ENCODE data around the gene IQSEC1.

Gene IQSEC1

DNA sequence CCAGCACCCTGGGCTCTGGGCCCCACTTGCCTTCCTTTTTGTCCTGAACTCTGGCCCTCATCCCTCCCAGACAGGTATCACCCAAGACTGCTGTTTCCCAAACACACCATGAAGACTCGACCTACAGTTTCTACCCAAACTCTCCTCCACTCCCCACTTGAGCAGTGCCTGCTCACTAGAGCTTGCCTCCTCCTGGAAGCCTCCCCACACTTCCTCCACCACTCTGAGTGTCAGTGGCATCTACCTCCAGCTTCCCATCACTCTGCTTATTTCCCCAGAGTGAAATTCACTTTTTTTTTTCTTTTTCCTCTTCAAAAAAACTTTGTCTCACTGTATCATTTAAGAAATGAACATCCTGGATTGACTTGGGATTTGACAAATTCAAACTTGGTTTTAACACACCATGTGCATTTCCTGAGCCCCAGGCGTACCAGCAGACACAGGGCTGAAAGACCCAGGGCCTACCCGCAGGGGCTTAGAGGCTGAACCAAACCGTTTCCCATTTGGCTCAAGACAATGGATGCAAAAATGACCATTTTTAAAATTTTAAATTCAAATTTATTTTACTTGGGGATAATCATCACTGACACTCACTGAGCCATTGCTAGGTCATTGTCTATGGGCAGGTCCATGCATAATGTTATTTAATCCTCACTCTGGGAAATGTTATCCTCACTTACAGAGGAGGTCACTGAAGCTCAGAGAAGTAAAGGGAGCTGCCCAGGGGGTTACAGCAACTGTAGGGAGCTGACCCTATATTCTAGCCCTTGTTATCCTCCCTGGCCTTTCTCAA lies 62.3 kb downstream of the IQSEC1 start:
- H3K4me3 Mint-ChIP-seq = peak overlapping the region; percentile 78
- peak overlapping the region; percentile 98 for H3K27ac Mint-ChIP-seq
- H3K36me3 Mint-ChIP-seq (ENCODE audit: low read depth) = peaks cover 16% of the 10 kb centered on the region
- H3K9me3 Mint-ChIP-seq = no peaks in the 10 kb centered on the region
- no peaks in the 10 kb centered on the region for H3K27me3 Mint-ChIP-seq
- peaks cover 99% of the 10 kb centered on the region for H3K4me1 Mint-ChIP-seq (ENCODE audit: low read depth)

DNA sequence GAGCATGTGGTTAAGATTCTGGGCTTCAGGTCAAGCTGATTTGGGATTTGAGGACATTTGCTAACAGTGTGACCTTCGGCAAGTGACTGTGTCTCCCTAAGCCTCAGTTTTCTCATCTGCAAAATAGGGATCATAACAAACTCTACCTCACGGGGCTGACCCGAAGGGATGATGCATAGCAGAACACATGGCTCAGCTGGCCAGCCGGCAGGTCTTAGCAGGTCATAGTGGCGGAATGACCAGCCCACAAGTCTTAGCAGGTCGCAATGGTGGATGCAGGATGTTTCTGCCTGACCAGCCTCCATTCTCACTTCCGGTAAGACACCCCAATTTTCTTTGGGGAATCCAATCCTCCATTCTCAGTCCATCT lies 63.3 kb downstream of the IQSEC1 start:
- Mint-ChIP-seq H3K36me3 (ENCODE audit: low read depth) (peaks cover 16% of the 10 kb centered on the region), H3K27ac (peak overlapping the region; percentile 83), H3K4me3 (peak overlapping the region; percentile 71), H3K27me3 (no peaks in the 10 kb centered on the region), H3K4me1 (ENCODE audit: low read depth) (peaks cover 100% of the 10 kb centered on the region), H3K9me3 (no peaks in the 10 kb centered on the region)

DNA sequence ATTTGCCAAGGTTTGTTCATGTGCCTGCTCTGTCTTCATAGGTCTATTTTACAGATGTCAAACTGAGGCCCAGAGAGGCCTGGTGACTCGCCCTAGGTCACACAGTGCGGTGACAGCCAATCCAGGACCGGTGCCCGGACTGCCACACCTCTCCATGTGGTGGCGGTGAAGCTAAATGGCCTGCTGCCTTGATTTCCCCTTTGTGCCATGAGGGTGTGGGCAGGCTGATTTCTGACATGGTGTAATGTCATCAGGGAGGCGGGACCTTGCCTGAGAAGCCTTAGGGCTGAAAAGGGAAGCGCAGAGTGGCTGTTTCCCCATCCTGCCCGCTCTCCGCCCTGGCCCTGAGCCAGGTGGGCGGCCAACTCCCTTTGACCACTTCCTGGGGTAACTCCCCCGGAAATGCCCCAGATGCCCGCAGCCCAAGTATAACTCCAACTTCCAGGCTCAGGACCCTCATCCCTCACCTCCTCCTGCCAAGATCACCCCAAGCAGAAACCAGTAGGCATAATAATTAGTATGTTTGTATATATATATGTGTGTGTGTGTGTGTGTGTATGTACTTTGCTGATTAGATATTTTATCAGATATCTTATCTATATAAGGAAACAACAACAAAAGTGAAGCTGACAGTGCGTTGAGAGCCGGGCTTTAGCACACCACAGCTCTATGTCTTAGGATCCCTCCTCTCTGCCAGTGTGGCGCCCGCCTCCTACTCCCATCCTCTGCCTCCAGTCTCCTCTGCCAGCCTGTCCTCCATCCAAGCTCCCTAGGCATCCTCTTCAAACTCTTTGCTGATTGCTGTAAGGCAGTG lies 63.9 kb downstream of the IQSEC1 start:
- Mint-ChIP-seq H3K27ac (peak overlapping the region; percentile 83), H3K4me3 (peak overlapping the region; percentile 71), H3K27me3 (no peaks in the 10 kb centered on the region), H3K36me3 (ENCODE audit: low read depth) (peaks cover 16% of the 10 kb centered on the region), H3K4me1 (ENCODE audit: low read depth) (peaks cover 99% of the 10 kb centered on the region), H3K9me3 (no peaks in the 10 kb centered on the region)

DNA sequence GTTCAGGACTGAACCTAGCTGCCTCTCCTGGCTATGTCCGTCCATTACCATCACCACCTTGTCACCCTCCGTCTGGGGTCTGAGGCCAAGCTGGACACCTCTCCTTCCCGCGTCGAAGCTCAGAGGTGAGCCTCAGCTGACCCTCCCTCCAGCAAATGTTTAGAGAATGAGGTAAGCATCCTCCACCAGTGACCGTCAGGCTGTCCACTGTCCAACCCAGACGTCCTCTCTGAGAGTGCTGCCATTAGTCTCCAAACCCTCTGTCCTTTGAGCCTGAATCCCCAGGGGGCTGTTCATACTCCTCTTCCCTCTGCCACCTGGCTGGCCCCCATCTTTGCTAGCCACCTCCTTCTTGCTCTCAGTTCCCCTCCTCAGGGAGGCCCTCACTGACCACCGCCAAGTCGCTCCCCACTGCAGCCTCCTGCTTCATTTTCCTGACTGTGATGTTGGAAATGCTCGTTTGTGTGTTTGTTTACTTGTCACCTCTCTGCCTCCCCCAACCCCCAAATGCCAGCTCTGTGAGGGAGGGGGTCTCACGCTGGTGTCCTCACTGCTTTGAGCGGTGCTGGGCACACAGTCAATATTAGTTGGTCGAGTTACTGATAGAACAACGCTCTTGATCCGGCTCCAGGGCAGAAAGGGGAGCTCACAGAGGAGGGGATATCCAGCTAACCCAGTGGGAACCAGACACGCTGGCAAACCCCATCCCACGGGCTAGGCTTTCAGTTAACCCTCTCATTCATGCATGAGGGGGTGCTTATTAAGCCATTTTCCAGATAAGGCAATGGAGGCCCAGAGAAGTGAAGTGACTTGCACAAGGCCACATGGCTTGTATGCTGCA lies 64.9 kb downstream of the IQSEC1 start:
- Mint-ChIP-seq H3K9me3 (no peaks in the 10 kb centered on the region), H3K36me3 (ENCODE audit: low read depth) (peaks cover 13% of the 10 kb centered on the region), H3K4me1 (ENCODE audit: low read depth) (peaks cover 99% of the 10 kb centered on the region), H3K27ac (peak overlapping the region; percentile 83), H3K4me3 (no peak overlapping the region), H3K27me3 (no peaks in the 10 kb centered on the region)

GRCh38 chr3:13007251-13007941 lies 65.8 kb downstream of the IQSEC1 start:
- peaks cover 99% of the 10 kb centered on the region for H3K4me1 Mint-ChIP-seq (ENCODE audit: low read depth)
- H3K27me3 Mint-ChIP-seq = no peaks in the 10 kb centered on the region
- H3K27ac Mint-ChIP-seq = no peak overlapping the region
- no peaks in the 10 kb centered on the region for H3K9me3 Mint-ChIP-seq
- no peak overlapping the region for H3K4me3 Mint-ChIP-seq
- H3K36me3 Mint-ChIP-seq (ENCODE audit: low read depth) = peaks cover 16% of the 10 kb centered on the region

- H3K36me3 Mint-ChIP-seq (ENCODE audit: low read depth) = peaks cover 18% of the 10 kb centered on the region
- H3K9me3 Mint-ChIP-seq = no peaks in the 10 kb centered on the region
- H3K27me3 Mint-ChIP-seq = no peaks in the 10 kb centered on the region
- peak overlapping the region; percentile 16 for H3K27ac Mint-ChIP-seq
- no peak overlapping the region for H3K4me3 Mint-ChIP-seq
- H3K4me1 Mint-ChIP-seq (ENCODE audit: low read depth) = peaks cover 99% of the 10 kb centered on the region
These were observed 66.8 kb downstream of the IQSEC1 start for GRCh38 chr3:13006216-13006990.

GRCh38 chr3:13005301-13005700 lies 67.9 kb downstream of the IQSEC1 start:
- H3K36me3 Mint-ChIP-seq (ENCODE audit: low read depth) = peaks cover 21% of the 10 kb centered on the region
- no peaks in the 10 kb centered on the region for H3K9me3 Mint-ChIP-seq
- H3K4me1 Mint-ChIP-seq (ENCODE audit: low read depth) = peaks cover 94% of the 10 kb centered on the region
- no peak overlapping the region for H3K4me3 Mint-ChIP-seq
- no peaks in the 10 kb centered on the region for H3K27me3 Mint-ChIP-seq
- no peak overlapping the region for H3K27ac Mint-ChIP-seq

DNA sequence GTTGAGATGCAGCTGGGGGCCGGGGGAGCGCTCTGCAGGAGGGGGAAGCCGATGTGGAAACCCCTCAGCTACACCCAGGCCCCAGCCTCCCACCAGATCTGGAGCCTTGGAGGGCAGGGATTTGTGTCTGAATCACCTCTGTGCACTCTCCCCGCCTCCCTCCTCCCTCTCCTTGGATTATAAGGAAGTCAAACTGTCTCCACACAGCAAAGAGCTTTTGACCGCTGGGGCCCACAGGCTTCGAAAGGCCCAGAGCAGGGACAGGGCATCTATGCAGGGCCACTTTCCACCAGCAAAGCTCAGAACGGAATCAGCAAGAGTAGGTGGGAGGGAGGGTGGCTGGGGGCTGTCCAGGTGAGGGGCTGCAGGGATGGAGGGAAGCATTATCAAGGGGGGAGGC lies 68.9 kb downstream of the IQSEC1 start:
- Mint-ChIP-seq H3K27ac (no peak overlapping the region), H3K36me3 (ENCODE audit: low read depth) (peaks cover 26% of the 10 kb centered on the region), H3K4me3 (no peak overlapping the region), H3K9me3 (no peaks in the 10 kb centered on the region), H3K4me1 (ENCODE audit: low read depth) (peaks cover 94% of the 10 kb centered on the region), H3K27me3 (no peaks in the 10 kb centered on the region)

DNA sequence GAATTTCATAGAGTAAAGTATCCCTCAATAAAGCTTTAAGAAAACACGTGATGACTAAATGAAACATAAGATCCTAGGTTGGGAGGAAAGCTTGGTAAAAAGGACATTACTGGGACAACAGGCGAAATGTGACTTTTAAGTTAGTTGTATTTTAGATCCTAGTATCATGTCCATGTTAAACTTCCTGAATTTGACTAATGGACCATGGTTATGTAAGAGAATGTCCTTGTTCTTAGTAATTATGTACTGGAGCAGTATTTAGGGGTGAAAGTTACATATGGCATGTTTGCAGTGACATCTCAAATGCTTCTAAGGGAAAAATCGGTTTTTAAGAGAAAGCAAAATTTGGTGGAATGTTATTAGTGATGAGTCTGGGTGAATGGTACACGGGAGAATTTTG lies 69.6 kb downstream of the IQSEC1 start:
- peak overlapping the region; percentile 1 for H3K27ac Mint-ChIP-seq

DNA sequence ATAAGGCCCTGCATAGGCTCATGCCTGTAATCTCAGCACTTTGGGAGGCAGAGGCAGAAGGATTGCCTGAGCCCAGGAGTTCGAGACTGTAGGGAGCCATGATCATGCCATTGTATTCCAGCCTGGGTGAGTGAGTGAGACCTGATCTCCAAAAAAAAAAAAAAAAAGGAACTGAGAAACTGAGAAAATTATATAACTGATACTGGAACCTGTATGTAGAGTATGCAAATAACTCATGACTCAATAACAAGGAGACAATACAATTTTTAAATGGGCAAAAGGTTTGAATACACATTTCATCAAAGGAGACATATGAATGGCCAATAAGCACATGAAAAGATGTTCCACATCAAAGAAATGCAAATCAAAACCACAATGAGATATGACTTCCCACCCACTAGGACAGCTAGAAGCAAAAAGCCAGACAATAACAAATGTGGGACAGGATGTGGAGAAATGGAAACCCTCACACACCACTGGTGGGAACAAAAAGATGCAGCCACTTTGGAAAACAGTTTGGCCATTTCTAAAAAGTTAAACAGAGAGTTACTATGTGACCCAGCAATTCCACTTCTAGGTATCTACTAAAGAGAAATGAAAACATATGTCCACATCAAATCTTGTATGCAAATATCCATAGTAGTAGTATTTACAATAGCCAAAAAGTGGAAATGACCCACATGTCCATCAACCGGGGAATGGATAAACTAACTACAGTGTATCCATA lies 70.7 kb downstream of the IQSEC1 start:
- no peaks in the 10 kb centered on the region for H3K27me3 Mint-ChIP-seq
- H3K27ac Mint-ChIP-seq = peak overlapping the region; percentile 85
- H3K4me1 Mint-ChIP-seq (ENCODE audit: low read depth) = peaks cover 90% of the 10 kb centered on the region
- no peaks in the 10 kb centered on the region for H3K9me3 Mint-ChIP-seq
- H3K36me3 Mint-ChIP-seq (ENCODE audit: low read depth) = peaks cover 28% of the 10 kb centered on the region
- H3K4me3 Mint-ChIP-seq = peak overlapping the region; percentile 4

More for the DNA sequence above, 69.6 kb downstream of the IQSEC1 start:
- Mint-ChIP-seq H3K36me3 (ENCODE audit: low read depth) (peaks cover 24% of the 10 kb centered on the region), H3K9me3 (no peaks in the 10 kb centered on the region), H3K27me3 (no peaks in the 10 kb centered on the region), H3K4me3 (no peak overlapping the region), H3K4me1 (ENCODE audit: low read depth) (peaks cover 94% of the 10 kb centered on the region)

- Mint-ChIP-seq H3K4me3 (no peak overlapping the region), H3K27ac (peak overlapping the region; percentile 39), H3K4me1 (ENCODE audit: low read depth) (peaks cover 83% of the 10 kb centered on the region), H3K36me3 (ENCODE audit: low read depth) (peaks cover 41% of the 10 kb centered on the region), H3K27me3 (no peaks in the 10 kb centered on the region), H3K9me3 (no peaks in the 10 kb centered on the region)
These were observed 73.8 kb downstream of the IQSEC1 start for GRCh38 chr3:12999147-13000140.

- Mint-ChIP-seq H3K9me3 (no peaks in the 10 kb centered on the region), H3K4me3 (no peak overlapping the region), H3K27ac (no peak overlapping the region), H3K36me3 (ENCODE audit: low read depth) (peaks cover 41% of the 10 kb centered on the region), H3K4me1 (ENCODE audit: low read depth) (peaks cover 75% of the 10 kb centered on the region), H3K27me3 (no peaks in the 10 kb centered on the region)
These were observed 74.6 kb downstream of the IQSEC1 start for GRCh38 chr3:12998648-12999047.

All from stimulated activated naive CD8-positive, alpha-beta T cell treated with anti-CD3 and anti-CD28 coated beads, Interleukin-15, Interleukin-2, amounts not matched to agents 100 ng/mL and 50 ng/mL, for 24 hours (primary cell).